Gastrocnemius medialis (tissue), 4 donors: Measurements from ENCODE around the gene HYLS1.

Experiments
- CTCF ChIP-seq, 5 experiments: fragments of 450-650 bp in 3 of 5; fragments of 200-600 bp in 2 of 5; sonication (generic) in 2 of 5; IDR thresholded peaks in 4 of 5; conservative IDR thresholded peaks in 1 of 5; 1 replicate in 4 of 5; 2 replicates in 1 of 5; pipeline ENCODE4 v1.5.1; 2016 to 2019; ENCODE audit warnings: antibody characterized with exemption in 5 of 5, mild to moderate bottlenecking in 3 of 5, moderate library complexity in 3 of 5
- POLR2A ChIP-seq, 2 donors: fragments of 450-650 bp; IDR thresholded peaks; one replicate each; pipeline ENCODE4 v1.6.1; 2017; ENCODE audit warnings: antibody characterized with exemption in 2 of 2, mild to moderate bottlenecking in 2 of 2, moderate library complexity in 2 of 2

GRCh38 chr11:125892071-125892470 is 4.6 kb downstream of the HYLS1 start:
- TF ChIP-seq POLR2A (IDR thresholded peaks at IDR 0.05): no peak
- no peak for TF ChIP-seq CTCF (IDR thresholded peaks at IDR 0.05 in 4 of 5, conservative IDR thresholded peaks at IDR 0.05 in 1 of 5)
